Measurements from ENCODE around the gene CD3G.
A peak's percentile ranks its signal among the peaks of the same experiment; 100 is the strongest.

The CD3G gene

GRCh38 chr11:118321386-118322082 is 22.6 kb upstream of the CD3G start:
- H2AFZ ChIP-seq: peak overlapping the region; percentile 46
- H3K4me3 ChIP-seq (ENCODE audit: low read depth, low read length): no peak overlapping the region
- no peaks in the 10 kb centered on the region for H3K79me2 ChIP-seq
- no peaks in the 10 kb centered on the region for H3K27me3 ChIP-seq (ENCODE audit: control insufficient read depth, insufficient read depth, low read length)
- H3K9me3 ChIP-seq (ENCODE audit: control insufficient read depth, low read length): no peaks in the 10 kb centered on the region
- no peak overlapping the region for H3K9ac ChIP-seq
- no peaks in the 10 kb centered on the region for H3K36me3 ChIP-seq (ENCODE audit: control insufficient read depth, insufficient read depth, low read length)
- H3K4me2 ChIP-seq (ENCODE audit: low read length): peak overlapping the region; percentile 37
- peaks cover 4% of the 10 kb centered on the region for H3K4me1 ChIP-seq
- TF ChIP-seq, protein P1, sequence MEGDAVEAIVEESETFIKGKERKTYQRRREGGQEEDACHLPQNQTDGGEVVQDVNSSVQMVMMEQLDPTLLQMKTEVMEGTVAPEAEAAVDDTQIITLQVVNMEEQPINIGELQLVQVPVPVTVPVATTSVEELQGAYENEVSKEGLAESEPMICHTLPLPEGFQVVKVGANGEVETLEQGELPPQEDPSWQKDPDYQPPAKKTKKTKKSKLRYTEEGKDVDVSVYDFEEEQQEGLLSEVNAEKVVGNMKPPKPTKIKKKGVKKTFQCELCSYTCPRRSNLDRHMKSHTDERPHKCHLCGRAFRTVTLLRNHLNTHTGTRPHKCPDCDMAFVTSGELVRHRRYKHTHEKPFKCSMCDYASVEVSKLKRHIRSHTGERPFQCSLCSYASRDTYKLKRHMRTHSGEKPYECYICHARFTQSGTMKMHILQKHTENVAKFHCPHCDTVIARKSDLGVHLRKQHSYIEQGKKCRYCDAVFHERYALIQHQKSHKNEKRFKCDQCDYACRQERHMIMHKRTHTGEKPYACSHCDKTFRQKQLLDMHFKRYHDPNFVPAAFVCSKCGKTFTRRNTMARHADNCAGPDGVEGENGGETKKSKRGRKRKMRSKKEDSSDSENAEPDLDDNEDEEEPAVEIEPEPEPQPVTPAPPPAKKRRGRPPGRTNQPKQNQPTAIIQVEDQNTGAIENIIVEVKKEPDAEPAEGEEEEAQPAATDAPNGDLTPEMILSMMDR (IDR thresholded peaks at IDR 0.05): no peak
- H3K27ac ChIP-seq: peak overlapping the region; percentile 77

DNA sequence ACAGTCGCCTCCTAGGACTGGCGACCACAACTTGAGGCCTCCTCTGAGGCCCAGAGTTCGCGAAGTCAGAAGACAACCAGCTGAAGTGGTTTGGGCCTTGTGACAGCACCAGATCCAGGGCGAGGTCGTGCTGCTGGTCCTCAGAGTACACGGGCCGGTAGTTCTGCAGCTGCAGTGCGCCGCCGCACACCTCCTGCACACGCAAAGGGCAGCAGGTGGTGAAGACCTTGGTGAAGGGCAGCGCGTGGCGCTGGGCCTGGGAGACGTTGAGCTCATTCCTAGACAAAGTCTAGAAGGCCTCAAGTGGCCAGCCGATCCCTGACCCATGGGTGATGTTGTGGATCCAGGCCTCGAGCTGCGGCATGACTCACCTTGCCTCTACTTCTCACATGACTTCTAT is 21.4 kb upstream of the CD3G start:
- no peak overlapping the region for H2AFZ ChIP-seq
- TF ChIP-seq, protein P1 (IDR thresholded peaks at IDR 0.05): no peak
- H3K4me2 ChIP-seq (ENCODE audit: low read length): no peak overlapping the region
- H3K27me3 ChIP-seq (ENCODE audit: control insufficient read depth, insufficient read depth, low read length): no peaks in the 10 kb centered on the region
- H3K4me1 ChIP-seq: peaks cover 4% of the 10 kb centered on the region
- H3K9ac ChIP-seq: no peak overlapping the region
- no peaks in the 10 kb centered on the region for H3K9me3 ChIP-seq (ENCODE audit: control insufficient read depth, low read length)
- H3K27ac ChIP-seq: no peak overlapping the region
- no peaks in the 10 kb centered on the region for H3K79me2 ChIP-seq
- no peak overlapping the region for H3K4me3 ChIP-seq (ENCODE audit: low read depth, low read length)
- no peaks in the 10 kb centered on the region for H3K36me3 ChIP-seq (ENCODE audit: control insufficient read depth, insufficient read depth, low read length)

- no peak overlapping the region for H3K9ac ChIP-seq
- H3K36me3 ChIP-seq (ENCODE audit: control insufficient read depth, insufficient read depth, low read length): no peaks in the 10 kb centered on the region
- H3K4me3 ChIP-seq (ENCODE audit: low read depth, low read length): no peak overlapping the region
- H3K4me2 ChIP-seq (ENCODE audit: low read length): no peak overlapping the region
- H3K27ac ChIP-seq: no peak overlapping the region
- H3K27me3 ChIP-seq (ENCODE audit: control insufficient read depth, insufficient read depth, low read length): no peaks in the 10 kb centered on the region
- H3K4me1 ChIP-seq: peaks cover 4% of the 10 kb centered on the region
- no peaks in the 10 kb centered on the region for H3K79me2 ChIP-seq
- no peak overlapping the region for H2AFZ ChIP-seq
- TF ChIP-seq, protein P1 (IDR thresholded peaks at IDR 0.05): no peak
- no peaks in the 10 kb centered on the region for H3K9me3 ChIP-seq (ENCODE audit: control insufficient read depth, low read length)
These were observed 18.9 kb upstream of the CD3G start for GRCh38 chr11:118325283-118325682.

DNA sequence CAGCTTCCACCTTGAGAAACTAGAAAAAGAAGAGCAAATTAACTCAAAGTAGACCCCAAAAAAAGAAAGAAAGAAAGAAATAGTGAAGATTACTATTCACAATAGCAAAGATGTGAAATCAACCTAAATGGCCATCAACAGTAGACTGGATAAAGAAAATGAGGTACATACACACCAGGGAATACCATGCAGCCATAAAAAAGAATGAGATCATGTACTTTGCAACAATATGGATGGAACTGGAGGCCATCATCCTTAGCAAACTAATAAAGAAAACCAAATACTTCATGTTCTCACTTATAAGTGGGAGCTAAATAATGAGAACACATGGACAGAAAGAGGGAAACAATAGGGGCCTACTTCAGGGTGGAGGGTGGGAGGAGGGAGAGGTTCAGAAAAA is 15.4 kb upstream of the CD3G start:
- H3K9me3 ChIP-seq (ENCODE audit: control insufficient read depth, low read length): no peaks in the 10 kb centered on the region
- TF ChIP-seq, protein P1 (IDR thresholded peaks at IDR 0.05): no peak

GRCh38 chr11:118334745-118335144 is 9.4 kb upstream of the CD3G start:
- H3K79me2 ChIP-seq: no peaks in the 10 kb centered on the region
- H3K9me3 ChIP-seq (ENCODE audit: control insufficient read depth, low read length): no peaks in the 10 kb centered on the region
- H3K36me3 ChIP-seq (ENCODE audit: control insufficient read depth, insufficient read depth, low read length): no peaks in the 10 kb centered on the region
- H3K4me2 ChIP-seq (ENCODE audit: low read length): no peak overlapping the region
- no peak overlapping the region for H3K27ac ChIP-seq
- no peaks in the 10 kb centered on the region for H3K27me3 ChIP-seq (ENCODE audit: control insufficient read depth, insufficient read depth, low read length)
- H3K4me3 ChIP-seq (ENCODE audit: low read depth, low read length): no peak overlapping the region
- no peak overlapping the region for H2AFZ ChIP-seq
- TF ChIP-seq, protein P1 (IDR thresholded peaks at IDR 0.05): no peak
- H3K4me1 ChIP-seq: no peaks in the 10 kb centered on the region
- no peak overlapping the region for H3K9ac ChIP-seq

More for the DNA sequence above, 15.4 kb upstream of the CD3G start:
- Histone ChIP-seq H3K9ac (no peak overlapping the region), H3K27me3 (ENCODE audit: control insufficient read depth, insufficient read depth, low read length) (no peaks in the 10 kb centered on the region), H3K79me2 (no peaks in the 10 kb centered on the region), H3K4me2 (ENCODE audit: low read length) (no peak overlapping the region), H2AFZ (no peak overlapping the region), H3K27ac (no peak overlapping the region), H3K4me3 (ENCODE audit: low read depth, low read length) (no peak overlapping the region), H3K4me1 (no peaks in the 10 kb centered on the region), H3K36me3 (ENCODE audit: control insufficient read depth, insufficient read depth, low read length) (no peaks in the 10 kb centered on the region)

All from parathyroid adenoma (tissue), 2 donors.